HepG2 (cell line): ENCODE data around the gene POU2F1. TPM values are rescaled to one million over a fixed set of nuclear protein-coding genes. Genes with fewer than 3 reads are reported as not detected.

Experiments
- CHCHD3 ChIP-seq: sonication (generic); formaldehyde crosslinking; IDR thresholded peaks from 2 replicates; pipeline ENCODE4 v1.8.0; 2022; ENCODE audit warnings: mild to moderate bottlenecking, missing genetic modification reagents, moderate library complexity
- DZIP1 ChIP-seq: sonication (generic); formaldehyde crosslinking; IDR thresholded peaks from 2 replicates; pipeline ENCODE4 v1.5.0; 2020; ENCODE audit warnings: mild to moderate bottlenecking, missing genetic modification reagents
- MEIS1 ChIP-seq: sonication (generic); formaldehyde crosslinking; IDR thresholded peaks from 2 replicates; pipeline ENCODE4 v1.9.0; 2021; ENCODE audit warnings: mild to moderate bottlenecking, missing genetic modification reagents, moderate library complexity, borderline replicate concordance
- NR2F2 ChIP-seq: IDR thresholded peaks from 2 replicates; pipeline ENCODE4 v1.6.1; 2012; ENCODE audit warnings: low read depth, inconsistent platforms, borderline replicate concordance
- POLR2G ChIP-seq: fragments of 200-400 bp; formaldehyde crosslinking; IDR thresholded peaks from 2 replicates; pipeline ENCODE4 v1.6.1; 2018; ENCODE audit warnings: mild to moderate bottlenecking, low read depth, low read length, moderate library complexity
- ZBTB21 ChIP-seq: sonication (generic); formaldehyde crosslinking; IDR thresholded peaks from 2 replicates; pipeline ENCODE4 v1.4.0; 2020; ENCODE audit warnings: missing genetic modification reagents
- ZBTB43 ChIP-seq: sonication (generic); formaldehyde crosslinking; conservative IDR thresholded peaks from 2 replicates; pipeline ENCODE4 v1.4.0; 2020; ENCODE audit warnings: missing genetic modification reagents
- ZMYM4 ChIP-seq: sonication (generic); formaldehyde crosslinking; IDR thresholded peaks from 2 replicates; pipeline ENCODE4 v1.8.1; 2023; ENCODE audit warnings: mild to moderate bottlenecking, missing genetic modification reagents
- ZNF12 ChIP-seq: sonication (generic); formaldehyde crosslinking; IDR thresholded peaks from 2 replicates; pipeline ENCODE4 v1.5.0; 2020; ENCODE audit warnings: missing genetic modification reagents
- ZNF547 ChIP-seq: sonication (generic); formaldehyde crosslinking; IDR thresholded peaks from 2 replicates; pipeline ENCODE4 v1.5.1; 2020; ENCODE audit warnings: mild to moderate bottlenecking, missing genetic modification reagents
- ZNF710 ChIP-seq: sonication (generic); formaldehyde crosslinking; IDR thresholded peaks from 2 replicates; pipeline ENCODE4 v1.5.0; 2020; ENCODE audit warnings: mild to moderate bottlenecking, missing genetic modification reagents, borderline replicate concordance
- ZNF772 ChIP-seq: sonication (generic); formaldehyde crosslinking; IDR thresholded peaks from 2 replicates; pipeline ENCODE4 v1.5.0; 2020; ENCODE audit warnings: mild to moderate bottlenecking, missing genetic modification reagents
- polyA plus RNA-seq, 8 experiments: library from polyadenylated mRNA; depleted of rRNA in 3 of 8; stranded (reverse) in 7 of 8; unstranded in 1 of 8; fragments of >200 nt; fragmentation: Illumina TruSeq in 4 of 8; extraction: Trizol in 4 of 8; gene quantifications; 2 replicates each; pipeline versions ENCODE4 v1.2.1 to v1.2.3, GENCODE V29; 2011 to 2016; ENCODE audit warnings: low read depth in 4 of 8, missing spikeins in 1 of 8, mixed read lengths in 1 of 8; ENCODE audit not compliant: insufficient read depth in 1 of 8
- total RNA-seq, 5 experiments: library from RNA; depleted of rRNA; stranded (reverse); fragments of >200 nt; fragmentation: Illumina TruSeq; extraction: Trizol; gene quantifications; 2 replicates each; pipeline ENCODE4 v1.2.3, GENCODE V29; 2016; ENCODE audit warnings: low read depth in 1 of 5
- TF ChIP-seq, protein P1 (sequence below), 2 experiments: sonication (generic) in 1 of 2; formaldehyde crosslinking in 1 of 2; IDR thresholded peaks; 2 replicates each; pipeline versions ENCODE4 v1.6.1 to v1.9.0; 2014 to 2022; ENCODE audit warnings: antibody characterized with exemption in 1 of 2, borderline replicate concordance in 1 of 2, inconsistent platforms in 1 of 2, low read depth in 1 of 2, missing genetic modification reagents in 1 of 2
- TF ChIP-seq, protein P2 (sequence below): sonication (generic); formaldehyde crosslinking; IDR thresholded peaks from 2 replicates; pipeline ENCODE4 v1.8.0; 2022; ENCODE audit warnings: missing genetic modification reagents, mild to moderate bottlenecking, moderate library complexity, borderline replicate concordance

Gene POU2F1
- total and polyA plus RNA-seq, 2 of the 13 experiments (the other 11 are each of a cell fraction or from before 2014, with no cell fraction given), result 10.2 to 13.0 TPM

DNA sequence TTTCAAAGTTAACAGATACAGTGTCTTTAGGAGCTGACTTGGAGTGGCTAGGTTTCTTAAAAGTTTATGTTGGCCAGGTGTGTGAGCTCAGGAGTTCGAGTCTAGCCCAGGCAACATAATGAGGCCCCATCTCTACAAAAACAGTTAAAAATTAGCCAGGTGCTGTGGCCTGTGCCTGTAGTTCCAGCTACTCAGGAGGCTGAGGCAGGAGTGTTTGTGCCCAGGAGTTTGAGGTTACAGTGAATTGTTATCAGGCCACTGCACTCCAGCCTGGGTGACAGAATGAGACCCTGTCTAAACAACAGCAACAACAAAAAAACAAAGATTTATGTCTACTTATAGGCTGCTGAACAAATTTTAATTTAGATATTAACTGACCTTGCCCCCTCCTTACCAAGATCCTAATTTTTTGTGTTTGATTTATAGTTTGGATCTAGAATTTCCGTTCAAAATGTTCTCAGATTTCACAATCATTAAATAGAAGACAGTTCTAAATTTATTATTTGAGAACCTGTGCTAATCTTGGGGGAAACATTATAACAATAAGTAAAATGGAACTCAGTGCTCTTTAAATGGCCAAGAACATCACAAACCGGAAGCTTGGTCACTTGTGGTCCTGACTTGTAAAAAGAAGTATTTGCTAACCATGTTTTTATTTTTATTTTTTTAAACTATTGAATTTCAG, 67.8 kb downstream of the POU2F1 start (continued):
- TF ChIP-seq ZNF710 (CRISPR knock-in tag) (no peak), CHCHD3 (CRISPR knock-in tag) (no peak), POLR2G (no peak), DZIP1 (CRISPR knock-in tag) (no peak), ZNF12 (CRISPR knock-in tag) (no peak), MEIS1 (no peak), ZBTB43 (no peak), ZNF547 (CRISPR knock-in tag) (no peak), ZBTB21 (no peak), ZNF772 (CRISPR knock-in tag) (no peak), ZMYM4 (CRISPR knock-in tag) (peak; percentile 89), NR2F2 (no peak)
- TF ChIP-seq, protein P1, sequence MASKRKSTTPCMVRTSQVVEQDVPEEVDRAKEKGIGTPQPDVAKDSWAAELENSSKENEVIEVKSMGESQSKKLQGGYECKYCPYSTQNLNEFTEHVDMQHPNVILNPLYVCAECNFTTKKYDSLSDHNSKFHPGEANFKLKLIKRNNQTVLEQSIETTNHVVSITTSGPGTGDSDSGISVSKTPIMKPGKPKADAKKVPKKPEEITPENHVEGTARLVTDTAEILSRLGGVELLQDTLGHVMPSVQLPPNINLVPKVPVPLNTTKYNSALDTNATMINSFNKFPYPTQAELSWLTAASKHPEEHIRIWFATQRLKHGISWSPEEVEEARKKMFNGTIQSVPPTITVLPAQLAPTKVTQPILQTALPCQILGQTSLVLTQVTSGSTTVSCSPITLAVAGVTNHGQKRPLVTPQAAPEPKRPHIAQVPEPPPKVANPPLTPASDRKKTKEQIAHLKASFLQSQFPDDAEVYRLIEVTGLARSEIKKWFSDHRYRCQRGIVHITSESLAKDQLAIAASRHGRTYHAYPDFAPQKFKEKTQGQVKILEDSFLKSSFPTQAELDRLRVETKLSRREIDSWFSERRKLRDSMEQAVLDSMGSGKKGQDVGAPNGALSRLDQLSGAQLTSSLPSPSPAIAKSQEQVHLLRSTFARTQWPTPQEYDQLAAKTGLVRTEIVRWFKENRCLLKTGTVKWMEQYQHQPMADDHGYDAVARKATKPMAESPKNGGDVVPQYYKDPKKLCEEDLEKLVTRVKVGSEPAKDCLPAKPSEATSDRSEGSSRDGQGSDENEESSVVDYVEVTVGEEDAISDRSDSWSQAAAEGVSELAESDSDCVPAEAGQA (IDR thresholded peaks at IDR 0.05; ENCODE audit: low read depth), result no peak
- TF ChIP-seq, protein P1 (CRISPR knock-in tag; IDR thresholded peaks at IDR 0.05; ENCODE audit: borderline replicate concordance), result no peak
- TF ChIP-seq, protein P2, sequence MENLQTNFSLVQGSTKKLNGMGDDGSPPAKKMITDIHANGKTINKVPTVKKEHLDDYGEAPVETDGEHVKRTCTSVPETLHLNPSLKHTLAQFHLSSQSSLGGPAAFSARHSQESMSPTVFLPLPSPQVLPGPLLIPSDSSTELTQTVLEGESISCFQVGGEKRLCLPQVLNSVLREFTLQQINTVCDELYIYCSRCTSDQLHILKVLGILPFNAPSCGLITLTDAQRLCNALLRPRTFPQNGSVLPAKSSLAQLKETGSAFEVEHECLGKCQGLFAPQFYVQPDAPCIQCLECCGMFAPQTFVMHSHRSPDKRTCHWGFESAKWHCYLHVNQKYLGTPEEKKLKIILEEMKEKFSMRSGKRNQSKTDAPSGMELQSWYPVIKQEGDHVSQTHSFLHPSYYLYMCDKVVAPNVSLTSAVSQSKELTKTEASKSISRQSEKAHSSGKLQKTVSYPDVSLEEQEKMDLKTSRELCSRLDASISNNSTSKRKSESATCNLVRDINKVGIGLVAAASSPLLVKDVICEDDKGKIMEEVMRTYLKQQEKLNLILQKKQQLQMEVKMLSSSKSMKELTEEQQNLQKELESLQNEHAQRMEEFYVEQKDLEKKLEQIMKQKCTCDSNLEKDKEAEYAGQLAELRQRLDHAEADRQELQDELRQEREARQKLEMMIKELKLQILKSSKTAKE (CRISPR knock-in tag), result no peak
